ENCODE data around the gene ATP5F1D. TPM values are rescaled to one million over a fixed set of nuclear protein-coding genes. Genes with fewer than 3 reads are reported as not detected.

ATP5F1D gene
- total RNA-seq, 1 experiment from 2014 or later, result 17.9 TPM

DNA sequence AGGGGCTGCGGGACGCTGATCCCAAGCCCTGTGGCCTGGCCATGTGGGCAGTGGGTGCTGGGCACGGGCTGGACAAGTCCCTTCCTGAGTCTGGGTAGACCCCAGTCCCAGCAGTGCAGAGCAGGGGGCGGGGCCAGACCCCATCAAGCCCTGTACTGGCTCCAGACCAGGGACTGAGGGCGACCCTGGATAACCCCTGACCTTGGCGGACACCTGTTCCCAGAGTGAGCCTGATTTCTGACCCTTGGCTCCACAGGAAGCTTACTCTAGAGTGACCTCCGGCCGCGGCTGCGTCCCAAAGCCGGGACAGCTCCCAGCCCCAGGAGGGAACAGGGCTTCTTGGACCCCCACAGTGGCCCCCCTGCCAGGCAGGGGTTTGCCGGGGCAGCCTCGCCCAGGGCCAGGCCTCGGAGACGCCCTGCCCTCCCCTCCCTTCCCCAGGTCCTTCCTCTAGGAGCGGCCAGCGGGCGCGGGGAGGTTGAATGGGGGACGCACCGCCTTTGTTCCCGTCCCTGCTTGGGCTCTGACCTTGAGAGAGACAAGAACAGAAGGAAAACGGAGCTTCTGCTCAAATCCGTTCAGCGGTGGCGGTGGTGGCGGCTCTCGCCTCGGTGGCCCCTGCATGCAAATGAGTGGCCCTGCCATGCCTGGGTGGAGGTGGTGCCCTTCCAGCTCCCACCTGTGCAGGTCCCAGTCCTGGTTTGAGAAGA is 41.8 kb downstream of the ATP5F1D start:
- no peak for DNase-seq (ENCODE audit: low read depth)
- in situ Hi-C loops (cut with HindIII; ENCODE audit: low pct_unique_long_range_greater_than_20kb, low sequenced_read_pairs), result no loop called here

DNA sequence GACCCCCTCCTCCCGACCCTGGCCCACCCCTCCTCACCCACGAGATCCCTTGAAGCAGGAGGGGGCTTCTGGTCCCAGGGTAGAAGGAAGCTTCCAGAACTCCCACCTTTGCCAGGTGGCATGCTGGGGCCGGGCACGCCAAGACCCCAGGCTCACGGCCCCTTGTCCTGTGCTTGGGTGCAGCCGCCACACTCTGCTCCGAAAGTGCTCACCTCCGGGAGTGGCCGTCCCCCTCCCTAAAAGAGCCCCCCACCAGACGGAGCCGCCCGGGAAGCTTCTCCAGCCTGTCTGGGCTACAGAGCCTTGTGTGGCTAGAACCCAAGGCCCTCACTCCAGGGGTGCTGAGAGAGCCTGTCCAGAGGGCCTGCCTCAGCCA is 42.4 kb downstream of the ATP5F1D start:
- DNase-seq (ENCODE audit: low read depth), result no peak
- in situ Hi-C loops (cut with HindIII; ENCODE audit: low pct_unique_long_range_greater_than_20kb, low sequenced_read_pairs), result no loop called here

DNA sequence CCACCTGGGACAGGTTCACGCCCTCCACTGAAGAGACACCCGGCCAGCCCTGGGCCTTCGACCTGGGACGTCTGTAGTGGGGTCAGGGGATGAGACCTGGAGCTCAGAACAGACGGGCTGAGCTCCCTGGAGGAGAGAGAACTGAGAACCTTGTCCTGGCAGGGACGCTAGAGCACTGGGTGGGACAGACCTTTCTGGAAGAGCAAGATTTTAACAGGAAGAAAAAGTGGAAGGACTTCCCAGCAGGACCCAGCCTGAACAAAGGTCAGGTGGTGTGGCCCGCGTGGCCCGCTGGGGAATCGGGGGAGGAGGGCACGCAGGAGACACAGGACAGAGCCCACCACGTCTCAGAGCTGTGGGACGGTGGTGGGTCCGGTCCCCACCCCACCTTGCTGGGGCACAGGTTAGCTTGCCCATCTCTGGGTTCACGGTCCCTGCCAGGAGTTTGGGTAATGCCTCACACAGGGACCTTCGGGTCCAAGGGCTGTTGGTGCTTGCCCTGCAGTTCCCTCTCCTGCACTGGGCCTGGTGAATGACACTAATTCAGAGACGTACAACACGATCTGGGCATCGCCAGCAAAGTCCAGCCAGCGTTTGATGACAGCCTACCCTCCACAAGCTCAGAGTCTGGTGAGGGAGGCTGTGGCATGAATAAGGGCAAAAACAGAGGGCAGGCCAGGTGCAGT is 42.9 kb downstream of the ATP5F1D start:
- in situ Hi-C loops (cut with HindIII; ENCODE audit: low pct_unique_long_range_greater_than_20kb, low sequenced_read_pairs), result no loop called here
- DNase-seq (ENCODE audit: low read depth), result no peak

DNA sequence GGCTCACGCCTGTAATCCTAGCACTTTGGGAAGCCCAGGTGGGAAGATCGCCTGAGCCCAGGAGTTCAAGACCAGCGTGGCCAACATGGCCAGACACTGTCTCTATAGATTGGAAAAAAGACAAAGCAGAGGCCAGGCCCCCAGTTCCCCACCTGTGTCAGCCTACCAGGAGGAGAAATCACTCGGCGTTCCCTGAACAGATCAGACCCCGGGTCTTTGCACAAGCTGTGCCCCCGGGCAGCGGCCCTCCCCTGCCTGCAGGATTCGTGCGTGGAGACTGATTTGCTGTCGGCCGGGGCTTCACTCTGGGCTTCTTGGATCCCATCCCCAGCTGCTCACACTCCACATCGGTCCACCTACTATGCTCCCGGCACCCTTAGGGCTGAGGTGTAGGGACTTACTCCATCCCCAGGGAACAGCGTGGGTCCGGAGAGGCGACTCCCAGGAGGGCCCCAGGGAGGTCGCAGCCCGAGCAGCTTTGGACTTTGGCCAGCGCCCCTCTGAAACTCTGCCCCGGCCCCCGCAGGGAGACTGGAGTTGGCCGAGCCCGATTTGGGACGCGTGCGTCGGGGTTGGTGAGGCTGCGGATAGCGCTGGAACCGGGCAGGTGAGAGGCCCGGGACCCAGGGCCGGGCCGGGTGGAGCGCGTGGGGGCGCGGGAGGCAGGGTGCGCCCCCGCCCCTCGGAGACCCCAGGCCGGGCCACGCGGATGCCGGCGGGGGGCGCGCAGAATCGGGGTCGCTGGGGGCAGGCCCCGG is 43.6 kb downstream of the ATP5F1D start:
- in situ Hi-C loops (cut with HindIII; ENCODE audit: low pct_unique_long_range_greater_than_20kb, low sequenced_read_pairs), result no loop called here
- DNase-seq (ENCODE audit: low read depth), result no peak

DNA sequence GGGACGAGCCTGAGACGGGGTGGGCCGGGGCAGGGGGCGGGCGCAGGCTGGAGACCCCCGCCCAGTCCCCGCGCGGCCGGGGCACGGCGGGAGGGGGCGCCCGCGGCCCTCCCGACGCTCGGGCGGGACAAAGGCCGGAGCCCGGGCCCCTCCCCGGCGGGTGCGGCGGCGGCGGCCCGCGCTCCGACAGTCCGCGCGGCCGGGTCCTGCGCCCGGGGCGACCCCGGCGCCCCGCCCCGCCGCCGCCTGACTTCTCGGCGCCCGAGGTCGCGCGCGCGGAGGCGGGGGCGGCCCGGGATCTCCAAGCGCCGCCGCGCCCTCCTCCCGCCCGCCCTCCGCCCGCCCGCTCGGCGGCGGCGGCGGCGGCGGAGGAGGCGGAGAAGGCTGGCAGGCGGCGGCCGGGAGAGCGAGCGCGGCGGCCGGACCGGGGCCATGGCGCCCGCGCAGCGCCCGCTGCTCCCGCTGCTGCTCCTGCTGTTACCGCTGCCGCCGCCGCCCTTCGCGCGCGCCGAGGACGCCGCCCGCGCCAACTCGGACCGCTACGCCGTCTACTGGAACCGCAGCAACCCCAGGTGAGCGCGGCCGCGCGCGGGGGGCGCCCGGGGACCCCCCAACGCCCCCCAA is 44.3 kb downstream of the ATP5F1D start, which contains the start of gene EFNA2:
TSS of gene EFNA2 (plus strand) at position 137 of the 624 bp plus-strand sequence. CDS start at position 433, 296 bp downstream.
- in situ Hi-C loops (cut with HindIII; ENCODE audit: low pct_unique_long_range_greater_than_20kb, low sequenced_read_pairs), result no loop called here

DNA sequence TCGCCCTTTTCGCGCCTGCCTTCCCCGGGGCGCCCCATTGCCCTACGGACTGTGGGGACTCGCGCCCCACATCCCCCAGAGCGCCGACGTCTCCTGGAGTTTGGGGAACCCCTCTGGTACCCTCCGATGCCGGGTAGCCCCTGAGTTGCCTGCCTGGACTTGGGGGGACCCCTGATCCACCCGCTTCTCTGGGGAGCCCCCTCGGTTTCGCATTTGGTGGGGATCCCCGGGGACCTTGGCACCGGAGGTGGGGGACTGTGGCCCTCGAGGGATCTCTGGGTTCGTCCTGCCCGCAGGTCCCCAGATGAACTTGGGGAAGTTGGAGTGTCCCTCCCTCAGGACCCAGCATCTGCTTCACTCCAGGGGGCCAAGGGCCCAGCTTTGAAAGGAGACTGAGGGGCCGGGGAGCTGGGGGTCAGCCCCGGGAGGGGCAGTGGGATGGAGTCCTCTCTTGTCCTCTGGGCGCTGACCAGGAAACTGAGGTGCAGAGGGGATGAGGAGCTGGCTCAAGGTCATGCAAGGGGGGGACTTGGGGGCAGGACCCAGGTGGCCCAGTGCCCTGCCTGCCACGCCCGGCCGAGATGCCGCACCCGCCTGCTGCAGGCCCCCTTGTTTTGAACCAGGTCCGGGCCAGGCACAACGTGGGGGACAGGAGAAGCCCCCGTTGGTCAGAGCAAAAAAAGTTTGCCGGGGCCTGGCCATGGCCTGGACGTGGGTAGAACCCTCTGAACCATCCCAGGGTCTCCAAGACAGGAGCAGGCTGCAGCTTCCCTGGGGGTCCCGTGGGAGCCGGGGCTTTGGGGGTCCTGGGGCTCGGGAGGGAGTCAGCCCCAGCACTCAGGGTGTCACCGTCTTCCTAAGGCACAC is 45.2 kb downstream of the ATP5F1D start:
- in situ Hi-C loops (cut with HindIII; ENCODE audit: low pct_unique_long_range_greater_than_20kb, low sequenced_read_pairs), result no loop called here
- no peak for DNase-seq (ENCODE audit: low read depth)

More for the DNA sequence above, 44.3 kb downstream of the ATP5F1D start, which contains the start of gene EFNA2:
- no peak for DNase-seq (ENCODE audit: low read depth)

DNA sequence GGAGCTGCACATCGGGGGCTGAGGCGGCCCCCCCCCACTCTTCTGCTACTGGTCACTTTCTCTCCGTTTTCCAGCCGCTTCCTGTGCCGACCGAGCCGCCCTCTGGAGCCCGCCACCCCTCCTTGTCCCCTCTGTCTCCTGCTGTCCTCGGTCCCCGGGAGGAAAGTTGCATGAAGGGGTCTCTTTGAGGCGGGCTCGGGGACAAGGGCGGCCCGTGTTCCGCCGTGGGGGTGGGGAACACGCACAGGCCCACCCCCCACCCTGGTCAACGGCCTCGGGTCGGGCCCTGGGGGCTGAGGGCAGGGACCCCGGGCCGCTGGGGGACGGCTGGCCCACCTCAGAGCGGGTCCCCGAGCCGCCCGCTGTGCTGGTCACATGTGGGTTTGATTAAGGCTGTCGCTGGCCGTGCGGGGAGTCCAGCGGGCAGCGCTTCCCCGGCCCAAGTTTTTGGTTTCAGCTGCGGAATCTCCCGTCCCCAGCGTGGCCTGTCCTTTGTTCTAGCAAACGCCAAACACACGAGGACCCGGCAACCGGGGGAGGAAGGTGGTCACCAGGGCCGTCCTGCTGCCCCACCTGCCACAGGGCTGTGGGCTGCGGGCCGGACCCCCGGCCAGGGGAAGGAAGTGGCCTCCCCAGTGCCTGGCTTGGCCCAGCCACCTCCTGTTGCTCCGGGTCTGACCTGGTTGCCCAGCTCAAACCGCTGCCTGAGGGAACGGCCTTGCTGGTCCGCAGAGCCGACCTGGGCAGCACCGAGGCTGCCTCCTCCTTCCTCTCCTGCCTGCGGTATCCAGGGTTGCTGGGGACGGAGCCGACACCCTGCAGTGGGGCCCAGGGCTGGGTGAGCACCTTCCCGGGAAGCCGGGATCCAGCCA is 46.0 kb downstream of the ATP5F1D start:
- no peak for DNase-seq (ENCODE audit: low read depth)
- in situ Hi-C loops (cut with HindIII; ENCODE audit: low pct_unique_long_range_greater_than_20kb, low sequenced_read_pairs), result no loop called here

DNA sequence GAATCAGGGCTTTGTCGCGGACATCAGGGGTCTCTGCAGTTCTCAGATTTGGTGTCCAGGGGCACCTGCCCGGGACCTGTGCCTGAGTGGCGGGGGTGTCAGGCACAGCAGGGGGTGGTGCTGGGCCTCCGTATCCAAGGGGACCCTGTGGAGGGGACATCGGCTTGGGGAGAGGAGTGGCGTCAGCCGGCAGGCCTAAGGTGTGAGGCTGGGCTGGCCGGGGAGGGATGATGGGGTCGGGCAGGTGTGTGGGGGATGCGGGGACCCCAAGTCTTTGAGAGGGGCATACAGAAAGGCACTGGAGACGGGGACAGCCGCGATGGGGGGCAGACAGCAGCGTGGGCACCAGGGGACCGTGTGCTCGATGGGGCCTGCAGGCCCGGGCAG is 46.7 kb downstream of the ATP5F1D start:
- no peak for DNase-seq (ENCODE audit: low read depth)
- in situ Hi-C loops (cut with HindIII; ENCODE audit: low pct_unique_long_range_greater_than_20kb, low sequenced_read_pairs), result no loop called here

DNA sequence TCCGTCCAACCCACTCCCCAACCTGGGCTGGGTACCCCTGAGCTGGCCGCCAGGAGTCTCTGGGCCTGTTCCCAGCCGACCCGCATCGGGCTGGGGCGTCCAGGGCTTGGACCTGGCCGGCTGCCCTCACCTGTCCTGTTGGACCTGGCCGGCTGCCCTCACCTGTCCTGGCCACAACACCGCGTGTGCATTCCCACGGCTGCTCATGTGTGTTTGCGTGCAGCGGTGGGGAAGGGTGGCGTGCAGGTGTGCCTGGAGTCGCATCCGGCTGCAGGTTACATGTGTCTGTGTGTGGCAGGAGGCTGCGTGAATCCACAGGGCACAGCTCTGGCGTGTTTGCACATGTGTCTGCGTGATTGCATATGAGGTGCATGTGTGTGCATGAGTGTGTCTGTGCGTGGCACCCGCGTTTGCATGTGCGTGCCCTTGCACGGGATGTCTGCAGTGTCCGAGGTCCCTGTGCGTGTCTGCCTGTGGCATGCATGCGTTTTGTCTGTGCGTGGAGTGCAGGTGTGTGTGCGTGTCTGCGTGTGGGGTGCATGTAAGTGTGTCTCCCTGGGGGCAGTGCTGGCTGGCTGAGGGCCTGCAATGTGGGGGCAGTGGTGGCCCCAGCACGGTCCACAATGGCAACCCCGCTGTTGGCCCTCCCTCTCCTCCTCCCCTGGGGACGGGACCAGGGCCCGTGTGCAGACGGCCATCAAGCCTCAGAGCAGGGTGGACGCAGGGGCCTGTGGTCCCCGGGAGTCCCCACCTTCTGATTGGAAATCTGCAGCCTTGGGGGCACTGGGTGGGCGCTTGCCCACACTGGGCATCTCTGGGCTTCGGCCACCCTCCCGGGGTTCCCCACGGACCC is 47.5 kb downstream of the ATP5F1D start:
- DNase-seq (ENCODE audit: low read depth), result no peak
- in situ Hi-C loops (cut with HindIII; ENCODE audit: low pct_unique_long_range_greater_than_20kb, low sequenced_read_pairs), result no loop called here

DNA sequence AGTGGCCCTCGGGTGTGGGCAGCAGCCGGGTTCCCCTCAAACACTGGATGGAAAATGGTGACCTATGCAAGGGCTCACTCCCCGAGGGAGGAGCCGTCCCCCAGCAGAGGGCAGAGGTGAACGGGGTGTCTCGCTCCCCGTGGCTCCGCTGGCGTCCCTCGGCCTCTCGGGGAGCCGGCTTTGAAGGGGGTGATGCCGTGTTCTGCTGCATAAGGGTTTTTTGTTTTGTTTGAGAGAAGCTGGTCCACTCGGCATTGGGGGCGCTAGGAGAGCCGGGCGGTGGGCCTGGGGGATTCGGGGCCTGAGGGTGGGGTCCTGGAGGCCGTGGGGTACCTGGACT is 48.1 kb downstream of the ATP5F1D start:
- in situ Hi-C loops (cut with HindIII; ENCODE audit: low pct_unique_long_range_greater_than_20kb, low sequenced_read_pairs), result no loop called here
- DNase-seq (ENCODE audit: low read depth), result no peak

DNA sequence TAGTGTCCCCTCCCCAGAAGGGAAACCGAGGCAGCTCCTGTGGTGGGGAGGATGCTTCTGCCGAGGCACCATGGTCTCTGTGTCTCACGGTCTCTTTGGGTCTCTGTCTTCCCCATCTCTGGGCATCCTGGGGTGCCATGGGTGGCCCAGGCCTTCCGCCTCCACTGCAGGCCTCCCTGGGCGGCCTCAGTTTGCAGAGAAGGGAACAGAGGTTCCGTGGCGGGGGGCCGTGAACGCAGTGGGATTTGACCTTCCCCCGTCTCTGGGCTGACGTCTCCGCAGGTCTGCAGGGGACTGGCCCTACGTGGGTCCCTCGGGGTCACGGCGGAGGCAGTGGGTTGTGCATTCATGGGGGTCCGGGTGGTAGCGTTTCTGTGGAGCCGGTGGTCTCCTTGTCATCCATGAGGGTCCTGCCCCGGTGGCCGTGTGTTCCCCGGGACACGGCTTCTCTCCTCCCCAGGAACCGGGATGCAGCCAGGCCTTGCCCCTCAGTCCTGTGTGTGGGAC is 48.7 kb downstream of the ATP5F1D start:
- in situ Hi-C loops (cut with HindIII; ENCODE audit: low pct_unique_long_range_greater_than_20kb, low sequenced_read_pairs), result no loop called here
- no peak for DNase-seq (ENCODE audit: low read depth)

DNA sequence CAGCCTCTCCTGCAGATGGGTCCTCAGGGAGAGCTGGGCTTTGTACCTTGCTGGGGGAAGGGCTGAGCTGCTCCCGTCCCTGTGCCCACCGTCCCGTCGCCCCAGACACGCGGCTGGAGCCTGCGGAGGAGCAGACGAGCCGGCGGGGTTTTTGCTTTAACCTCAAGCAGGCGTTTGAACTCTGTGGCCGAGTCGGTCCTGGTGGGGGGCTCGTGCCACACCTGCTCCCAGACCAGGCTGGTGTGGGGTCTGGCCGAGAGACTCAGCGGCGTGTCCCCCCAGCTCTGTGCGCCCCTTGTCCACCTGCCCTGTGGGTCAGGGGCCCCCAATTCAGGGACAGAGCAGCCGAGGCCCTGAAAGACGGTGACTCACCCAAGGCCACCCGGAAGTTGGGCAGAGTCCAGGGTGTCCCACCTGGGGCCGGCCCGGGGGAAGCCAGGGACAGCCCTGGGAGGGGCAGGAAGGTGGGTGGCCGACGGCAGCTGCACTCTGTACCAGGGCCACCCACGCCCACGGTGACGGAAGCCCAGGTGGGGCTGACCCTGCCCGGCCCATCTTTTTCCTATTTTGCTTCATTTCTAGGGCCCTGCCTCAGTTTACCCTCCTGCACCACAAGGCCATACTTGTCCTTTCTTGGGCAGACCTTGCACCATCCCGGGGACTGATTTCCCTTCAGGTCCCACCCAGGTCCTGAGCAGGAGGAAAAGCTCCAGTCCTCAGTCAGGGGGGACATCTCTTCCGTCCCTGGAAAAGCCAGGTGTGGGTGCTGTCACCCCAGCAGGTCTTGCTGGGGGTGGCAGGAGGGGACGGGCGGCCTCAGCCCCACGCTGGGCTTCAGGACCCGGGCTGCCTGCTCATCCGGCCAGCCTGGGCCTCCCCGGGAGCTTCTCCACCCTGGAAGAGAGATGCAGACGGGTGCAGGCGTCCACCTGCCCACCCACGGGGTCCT is 49.4 kb downstream of the ATP5F1D start:
- no peak for DNase-seq (ENCODE audit: low read depth)
- in situ Hi-C loops (cut with HindIII; ENCODE audit: low pct_unique_long_range_greater_than_20kb, low sequenced_read_pairs), result no loop called here

DNA sequence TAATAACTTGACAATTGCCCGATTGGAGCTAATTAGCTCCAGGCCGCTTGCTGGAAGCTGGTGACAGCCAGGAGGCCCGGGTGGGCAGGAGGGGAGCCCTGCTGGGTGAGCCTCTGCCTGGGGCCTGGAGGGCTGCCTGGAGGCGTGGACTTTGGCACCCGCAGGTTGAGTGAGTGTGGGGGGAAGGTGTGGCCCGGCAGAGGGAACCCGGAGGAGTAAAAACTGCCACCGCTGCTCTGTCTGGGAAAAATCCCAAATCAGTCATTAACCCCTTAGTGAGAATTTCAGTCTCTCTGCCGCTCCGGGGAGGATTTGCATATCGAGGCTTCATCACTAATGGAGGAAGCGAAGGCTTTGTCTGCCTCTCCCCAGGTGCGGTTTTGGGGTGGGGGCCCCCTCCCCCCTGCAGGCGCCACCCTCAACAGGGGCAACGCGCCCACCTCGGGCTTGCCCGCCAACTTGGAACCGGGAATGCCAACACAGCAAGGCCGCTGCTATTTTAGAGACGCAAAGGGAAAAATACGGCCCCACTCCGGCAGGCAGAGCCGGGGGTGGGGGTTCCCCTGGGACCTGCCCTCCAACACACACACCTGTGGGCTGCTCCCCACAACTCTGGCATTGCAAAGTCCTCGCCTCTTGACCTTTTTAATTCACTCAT is 50.3 kb downstream of the ATP5F1D start:
- in situ Hi-C loops (cut with HindIII; ENCODE audit: low pct_unique_long_range_greater_than_20kb, low sequenced_read_pairs), result no loop called here
- DNase-seq (ENCODE audit: low read depth), result no peak

DNA sequence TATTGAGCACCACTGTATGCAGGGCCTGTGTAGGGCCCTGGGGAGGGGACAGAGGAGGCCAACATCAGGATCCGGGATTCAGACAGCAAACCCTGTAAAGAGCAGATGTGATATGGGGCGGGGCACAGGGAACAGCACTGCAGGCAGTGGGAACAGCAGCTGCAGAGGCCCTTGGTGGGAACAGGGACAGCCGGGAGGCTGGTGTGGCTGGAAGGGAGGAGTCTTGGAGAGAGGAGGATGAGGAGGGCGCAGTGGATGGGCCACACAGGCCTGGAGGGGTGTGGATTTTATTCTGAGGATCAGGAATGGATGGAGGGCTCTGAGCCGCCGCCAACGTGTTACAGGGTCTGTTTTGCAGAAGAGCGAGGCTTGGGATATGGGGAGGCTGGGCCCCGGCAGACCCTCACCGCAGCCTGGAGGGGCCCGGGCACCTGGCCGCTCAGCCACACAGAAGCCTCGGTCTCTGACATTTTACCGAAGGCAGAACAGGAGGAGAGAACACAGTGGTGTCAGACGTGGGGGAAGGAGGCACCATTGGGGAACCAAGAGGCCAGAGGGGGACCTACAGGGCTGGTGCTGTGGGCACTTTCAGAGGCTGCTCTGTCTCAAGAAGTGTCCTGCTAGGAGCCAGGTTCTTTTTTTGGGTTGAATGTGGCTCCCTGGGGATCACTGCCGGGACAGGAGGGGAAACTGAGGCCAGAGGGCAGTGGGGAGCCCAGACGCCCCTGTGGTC is 51.0 kb downstream of the ATP5F1D start:
- in situ Hi-C loops (cut with HindIII; ENCODE audit: low pct_unique_long_range_greater_than_20kb, low sequenced_read_pairs), result no loop called here
- no peak for DNase-seq (ENCODE audit: low read depth)
